B cell (primary cell): ENCODE measurements around the gene GABPB2.

ENCODE experiments used
- CTCF ChIP-seq: fragments of 200-600 bp; IDR thresholded peaks from one replicate; pipeline ENCODE4 v1.8.0; 2022; ENCODE audit warnings: antibody characterized with exemption, mild to moderate bottlenecking
- EZH2 ChIP-seq: IDR thresholded peaks from 2 replicates; pipeline ENCODE4 v1.6.1; 2012; ENCODE audit warnings: borderline replicate concordance, low read depth, mild to moderate bottlenecking, moderate library complexity, low read length; ENCODE audit not compliant: insufficient read depth, poor library complexity, severe bottlenecking

GRCh38 chr1:151059109-151060006, 11.2 kb upstream of the GABPB2 start, which contains the start of gene CDC42SE1:
- TF ChIP-seq CTCF (peak; percentile 85), EZH2 (no peak)
